Epithelial cell of proximal tubule (primary cell): ENCODE measurements around the gene GRPR. TPM values are rescaled to one million over a fixed set of nuclear protein-coding genes. Genes with fewer than 3 reads are reported as not detected.
A peak's percentile ranks its signal among the peaks of the same experiment; 100 is the strongest.

Experiments
- DNase-seq: peaks from one replicate; pipeline ENCODE4 v3.0.0-alpha.2; 2011; ENCODE audit warnings: low read depth
- H3K4me3 ChIP-seq: 2 replicates; pipeline ENCODE4 v1.5.1; 2011; ENCODE audit warnings: low read depth, mild to moderate bottlenecking, low read length
- total RNA-seq: library from RNA; depleted of rRNA; stranded (reverse); fragments of >200 nt; gene quantifications from 2 replicates; pipeline ENCODE4 v1.2.3, GENCODE V29; 2015
- TF ChIP-seq, protein P1 (sequence below): conservative IDR thresholded peaks from 2 replicates; pipeline ENCODE4 v1.5.1; 2012; ENCODE audit warnings: low read depth, mild to moderate bottlenecking, low read length

Gene GRPR
- total RNA-seq, 1 donor from 2014 or later = 0.40 TPM

DNA sequence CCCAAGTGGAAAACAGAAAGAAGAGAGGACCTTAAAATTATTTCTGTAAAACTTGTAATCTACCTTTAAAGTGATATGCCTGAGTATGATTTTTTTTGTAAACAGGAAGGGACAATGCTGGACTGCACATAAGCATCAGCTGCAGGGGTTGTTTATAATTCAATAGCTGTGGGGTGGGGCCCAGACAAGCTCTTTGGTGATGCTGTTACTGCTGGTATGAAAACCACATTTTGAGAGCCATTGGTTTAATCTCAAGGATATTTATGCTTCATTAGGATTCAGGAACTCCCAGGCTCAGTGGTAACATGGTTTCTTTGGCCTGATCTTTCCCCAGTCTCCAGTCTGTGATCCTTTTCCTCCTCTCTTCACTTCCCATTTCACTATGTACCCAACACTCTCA is 34.3 kb upstream of the GRPR start:
- no peak overlapping the region for H3K4me3 ChIP-seq
- TF ChIP-seq, protein P1, sequence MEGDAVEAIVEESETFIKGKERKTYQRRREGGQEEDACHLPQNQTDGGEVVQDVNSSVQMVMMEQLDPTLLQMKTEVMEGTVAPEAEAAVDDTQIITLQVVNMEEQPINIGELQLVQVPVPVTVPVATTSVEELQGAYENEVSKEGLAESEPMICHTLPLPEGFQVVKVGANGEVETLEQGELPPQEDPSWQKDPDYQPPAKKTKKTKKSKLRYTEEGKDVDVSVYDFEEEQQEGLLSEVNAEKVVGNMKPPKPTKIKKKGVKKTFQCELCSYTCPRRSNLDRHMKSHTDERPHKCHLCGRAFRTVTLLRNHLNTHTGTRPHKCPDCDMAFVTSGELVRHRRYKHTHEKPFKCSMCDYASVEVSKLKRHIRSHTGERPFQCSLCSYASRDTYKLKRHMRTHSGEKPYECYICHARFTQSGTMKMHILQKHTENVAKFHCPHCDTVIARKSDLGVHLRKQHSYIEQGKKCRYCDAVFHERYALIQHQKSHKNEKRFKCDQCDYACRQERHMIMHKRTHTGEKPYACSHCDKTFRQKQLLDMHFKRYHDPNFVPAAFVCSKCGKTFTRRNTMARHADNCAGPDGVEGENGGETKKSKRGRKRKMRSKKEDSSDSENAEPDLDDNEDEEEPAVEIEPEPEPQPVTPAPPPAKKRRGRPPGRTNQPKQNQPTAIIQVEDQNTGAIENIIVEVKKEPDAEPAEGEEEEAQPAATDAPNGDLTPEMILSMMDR = no peak
- no peak for DNase-seq

DNA sequence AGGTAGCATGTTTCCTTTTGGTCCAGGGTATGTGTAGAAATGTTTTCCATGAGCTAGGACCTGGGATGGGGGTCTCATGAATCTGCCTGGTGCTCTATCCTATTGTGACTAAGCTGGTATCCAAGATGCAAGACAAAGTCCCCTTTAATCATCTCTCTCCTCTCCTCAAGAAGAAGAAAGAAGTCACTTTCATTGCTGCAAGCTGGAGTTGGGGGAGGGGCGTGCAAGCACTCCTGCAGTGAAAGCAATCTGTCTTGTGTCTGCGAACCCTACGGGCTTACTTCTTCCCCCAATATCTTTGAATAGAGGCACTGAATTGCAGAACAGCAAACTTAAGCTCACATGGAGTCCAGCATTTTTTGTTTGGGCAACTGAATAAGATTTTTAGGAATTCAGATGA is 27.2 kb upstream of the GRPR start:
- TF ChIP-seq, protein P1 = no peak

DNA sequence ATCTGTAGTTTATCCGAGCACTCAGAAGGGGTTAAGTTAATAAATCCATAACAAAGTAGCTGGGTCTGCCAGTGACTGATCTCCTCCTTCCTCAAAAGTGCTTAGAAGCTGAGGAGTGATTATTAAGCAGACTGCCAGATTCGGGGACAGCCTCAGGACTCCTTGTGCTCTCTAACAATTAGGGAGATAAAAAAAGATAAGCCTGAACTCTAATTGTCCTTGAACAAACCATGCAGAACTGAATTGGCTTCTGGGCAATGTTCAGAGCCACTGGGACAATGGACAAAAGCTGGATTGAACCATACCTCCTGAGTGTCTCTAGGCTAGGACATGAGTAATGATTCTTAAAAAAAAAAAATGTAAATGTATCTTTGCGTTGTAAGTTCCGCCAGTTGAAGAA is 22.7 kb upstream of the GRPR start:
- H3K4me3 ChIP-seq = no peak overlapping the region
- no peak for DNase-seq
- TF ChIP-seq, protein P1 = no peak

More for the DNA sequence above, 27.2 kb upstream of the GRPR start:
- no peak overlapping the region for H3K4me3 ChIP-seq
- no peak for DNase-seq

DNA sequence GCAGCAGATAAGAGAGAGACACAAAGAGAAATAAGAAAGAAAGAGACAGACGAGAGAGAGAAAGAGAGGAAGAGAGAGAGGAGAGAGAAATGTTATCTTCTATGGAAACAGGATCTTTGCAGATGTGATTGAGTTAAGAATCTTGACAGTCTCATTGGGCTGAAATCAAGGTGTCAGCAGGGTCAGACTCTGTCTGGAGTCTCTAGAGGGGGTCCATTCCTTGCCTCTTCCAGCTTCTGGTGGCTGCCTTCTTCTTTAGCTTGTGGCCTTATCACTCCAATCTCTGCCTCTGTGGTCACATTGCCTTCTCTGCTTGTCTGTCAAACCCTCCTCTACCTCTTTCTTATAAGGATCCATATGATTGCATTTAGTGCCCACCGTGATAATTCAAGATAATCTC is 21.8 kb upstream of the GRPR start:
- DNase-seq = no peak
- TF ChIP-seq, protein P1 = no peak
- H3K4me3 ChIP-seq = no peak overlapping the region

DNA sequence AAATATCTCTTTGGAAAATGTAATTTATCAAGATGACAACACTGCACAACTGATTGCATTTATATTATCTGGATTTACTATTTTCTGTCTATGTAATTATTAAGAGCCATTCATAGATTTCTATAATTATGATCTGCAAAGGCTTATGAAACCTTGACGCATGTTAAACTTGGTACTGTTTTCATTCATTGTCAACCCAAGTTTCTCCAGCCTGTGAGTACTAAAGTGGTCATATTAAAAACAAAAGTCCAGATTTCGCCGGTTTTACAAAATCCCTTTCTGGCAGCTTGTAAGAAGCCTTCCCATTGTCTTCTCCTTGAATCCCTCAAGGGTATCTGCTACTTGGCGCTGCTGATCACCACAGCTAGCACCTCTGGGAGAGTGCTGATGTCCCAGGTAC is 19.7 kb upstream of the GRPR start:
- no peak for DNase-seq
- TF ChIP-seq, protein P1 = no peak
- no peak overlapping the region for H3K4me3 ChIP-seq

DNA sequence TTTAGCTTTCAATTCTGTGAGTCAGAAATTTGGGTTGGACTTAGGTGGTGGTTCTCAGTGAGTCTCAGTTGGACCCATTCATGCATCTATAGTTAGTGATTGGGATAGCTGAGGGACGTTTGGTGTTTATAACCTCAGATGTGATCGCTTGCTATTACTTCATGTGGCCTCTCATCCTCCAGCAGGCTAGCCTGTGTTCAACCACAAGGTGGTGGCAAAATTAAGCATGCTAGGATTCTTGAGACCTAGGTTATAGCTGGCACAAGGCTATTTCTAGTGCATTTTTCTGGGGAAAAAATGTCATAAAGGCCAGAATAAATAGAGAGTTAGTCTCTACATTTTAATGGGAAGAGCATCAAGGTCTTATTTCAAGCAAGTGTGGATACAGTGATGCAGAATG is 10.9 kb upstream of the GRPR start:
- TF ChIP-seq, protein P1 = peak; percentile 16
- H3K4me3 ChIP-seq = no peak overlapping the region
- DNase-seq = no peak

DNA sequence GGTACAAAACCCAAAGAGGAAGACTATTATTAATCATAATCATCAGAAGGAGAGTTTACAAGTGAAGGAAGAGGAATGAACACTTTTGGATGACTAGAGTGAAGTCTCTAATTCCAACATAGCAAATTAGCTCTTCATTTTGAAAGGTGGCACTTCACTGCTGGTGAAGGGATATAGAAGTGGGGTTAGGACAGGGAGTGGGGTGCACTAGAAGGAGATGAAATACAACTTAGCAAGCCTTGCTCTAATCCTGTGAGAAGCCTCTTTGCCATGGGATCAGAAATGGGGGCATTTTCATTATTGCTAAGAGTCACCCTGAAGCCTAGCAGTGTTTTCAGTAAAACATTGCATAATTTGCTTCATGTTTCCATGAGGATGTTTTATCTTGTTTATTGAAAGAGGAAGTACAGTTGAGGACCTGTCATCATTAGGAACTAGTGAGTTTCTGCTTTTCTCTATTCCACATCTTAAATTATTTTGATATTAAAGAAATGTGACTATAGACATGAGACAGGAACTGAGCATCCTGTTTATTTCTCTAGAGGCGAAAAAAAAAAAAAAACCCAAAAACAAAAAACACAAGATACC is 9.3 kb upstream of the GRPR start:
- TF ChIP-seq, protein P1 = no peak
- no peak overlapping the region for H3K4me3 ChIP-seq
- no peak for DNase-seq
